Osteocyte (in vitro differentiated cells): ENCODE measurements around the gene RETNLB. TPM values are rescaled to one million over a fixed set of nuclear protein-coding genes. Genes with fewer than 3 reads are reported as not detected.

ENCODE experiments used
- DNase-seq: peaks from one replicate; pipeline ENCODE4 v3.0.0; 2021; ENCODE audit warnings: mixed read lengths; ENCODE audit not compliant: unreplicated experiment; ENCODE audit errors: extremely low spot score
- H3K27ac Mint-ChIP-seq: one replicate; pipeline ENCODE4 v1.8.0; 2021; ENCODE audit warnings: mild to moderate bottlenecking, mixed read lengths; ENCODE audit not compliant: unreplicated experiment
- H3K27me3 Mint-ChIP-seq: one replicate; pipeline ENCODE4 v1.8.0; 2021; ENCODE audit warnings: mixed read lengths; ENCODE audit not compliant: unreplicated experiment
- H3K36me3 Mint-ChIP-seq: one replicate; pipeline ENCODE4 v1.8.0; 2021; ENCODE audit warnings: mixed read lengths; ENCODE audit not compliant: unreplicated experiment
- H3K4me1 Mint-ChIP-seq: one replicate; pipeline ENCODE4 v1.8.0; 2021; ENCODE audit warnings: mixed read lengths; ENCODE audit not compliant: unreplicated experiment
- H3K4me3 Mint-ChIP-seq: one replicate; pipeline ENCODE4 v1.8.0; 2021; ENCODE audit warnings: mild to moderate bottlenecking, moderate library complexity, mixed read lengths; ENCODE audit not compliant: unreplicated experiment
- H3K9me3 Mint-ChIP-seq: one replicate; pipeline ENCODE4 v1.8.0; 2021; ENCODE audit warnings: mixed read lengths; ENCODE audit not compliant: unreplicated experiment
- total RNA-seq: library from RNA; stranded (reverse); gene quantifications from 2 replicates; pipeline ENCODE4 v1.2.1, GENCODE V29; 2021
- TF ChIP-seq, protein P1 (sequence below): fragments of 200-600 bp; sonication (generic); IDR thresholded peaks from 2 replicates; pipeline ENCODE4 v1.5.0; 2021; ENCODE audit warnings: antibody characterized with exemption, mild to moderate bottlenecking, moderate library complexity

Gene RETNLB
- total RNA-seq, 1 donor from 2014 or later: not detected

DNA sequence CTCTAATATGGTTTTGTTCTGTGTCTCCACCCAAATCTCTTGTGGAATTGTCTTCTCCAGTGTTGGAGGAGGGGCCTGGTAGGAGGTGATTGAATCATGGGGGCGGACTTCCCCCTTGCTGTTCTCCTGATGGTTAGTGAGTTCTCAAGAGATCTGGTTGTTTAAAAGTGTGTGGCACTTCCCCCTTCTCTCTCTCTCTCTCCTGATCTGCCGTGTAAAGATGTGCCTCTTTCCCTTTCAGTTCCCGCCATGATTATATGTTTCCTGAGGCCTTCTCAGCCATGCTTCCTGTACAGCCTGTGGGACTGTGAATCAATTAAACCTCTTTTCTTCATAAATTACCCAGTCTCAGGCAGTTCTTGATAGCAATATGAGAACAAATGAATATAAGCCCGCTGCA lies 33.1 kb downstream of the RETNLB start:
- no peaks in the 10 kb centered on the region for H3K4me1 Mint-ChIP-seq
- H3K4me3 Mint-ChIP-seq: no peak overlapping the region
- TF ChIP-seq, protein P1, sequence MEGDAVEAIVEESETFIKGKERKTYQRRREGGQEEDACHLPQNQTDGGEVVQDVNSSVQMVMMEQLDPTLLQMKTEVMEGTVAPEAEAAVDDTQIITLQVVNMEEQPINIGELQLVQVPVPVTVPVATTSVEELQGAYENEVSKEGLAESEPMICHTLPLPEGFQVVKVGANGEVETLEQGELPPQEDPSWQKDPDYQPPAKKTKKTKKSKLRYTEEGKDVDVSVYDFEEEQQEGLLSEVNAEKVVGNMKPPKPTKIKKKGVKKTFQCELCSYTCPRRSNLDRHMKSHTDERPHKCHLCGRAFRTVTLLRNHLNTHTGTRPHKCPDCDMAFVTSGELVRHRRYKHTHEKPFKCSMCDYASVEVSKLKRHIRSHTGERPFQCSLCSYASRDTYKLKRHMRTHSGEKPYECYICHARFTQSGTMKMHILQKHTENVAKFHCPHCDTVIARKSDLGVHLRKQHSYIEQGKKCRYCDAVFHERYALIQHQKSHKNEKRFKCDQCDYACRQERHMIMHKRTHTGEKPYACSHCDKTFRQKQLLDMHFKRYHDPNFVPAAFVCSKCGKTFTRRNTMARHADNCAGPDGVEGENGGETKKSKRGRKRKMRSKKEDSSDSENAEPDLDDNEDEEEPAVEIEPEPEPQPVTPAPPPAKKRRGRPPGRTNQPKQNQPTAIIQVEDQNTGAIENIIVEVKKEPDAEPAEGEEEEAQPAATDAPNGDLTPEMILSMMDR: no peak
- H3K27me3 Mint-ChIP-seq: peaks cover 5% of the 10 kb centered on the region
- H3K9me3 Mint-ChIP-seq: no peaks in the 10 kb centered on the region
- H3K36me3 Mint-ChIP-seq: no peaks in the 10 kb centered on the region
- H3K27ac Mint-ChIP-seq: no peak overlapping the region
- DNase-seq: no peak

DNA sequence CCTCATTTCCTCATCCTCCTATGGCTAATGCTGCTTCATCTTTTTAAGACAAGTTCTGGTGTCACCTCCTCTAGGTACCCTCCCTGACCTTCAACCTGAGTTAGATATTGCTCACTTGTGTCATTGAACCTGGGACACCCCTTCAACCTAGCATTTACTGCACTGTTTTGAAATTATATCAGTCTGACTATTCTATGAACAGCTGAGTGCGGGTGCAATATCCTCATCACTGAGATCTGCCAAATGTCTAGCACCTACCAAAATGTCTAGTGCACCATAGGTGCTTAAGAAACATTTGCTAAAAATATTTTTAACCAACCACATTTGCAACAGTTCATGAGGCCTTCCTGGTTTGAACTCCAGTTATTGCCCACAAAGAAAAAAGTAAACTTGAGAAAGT lies 34.5 kb downstream of the RETNLB start:
- no peak for DNase-seq

DNA sequence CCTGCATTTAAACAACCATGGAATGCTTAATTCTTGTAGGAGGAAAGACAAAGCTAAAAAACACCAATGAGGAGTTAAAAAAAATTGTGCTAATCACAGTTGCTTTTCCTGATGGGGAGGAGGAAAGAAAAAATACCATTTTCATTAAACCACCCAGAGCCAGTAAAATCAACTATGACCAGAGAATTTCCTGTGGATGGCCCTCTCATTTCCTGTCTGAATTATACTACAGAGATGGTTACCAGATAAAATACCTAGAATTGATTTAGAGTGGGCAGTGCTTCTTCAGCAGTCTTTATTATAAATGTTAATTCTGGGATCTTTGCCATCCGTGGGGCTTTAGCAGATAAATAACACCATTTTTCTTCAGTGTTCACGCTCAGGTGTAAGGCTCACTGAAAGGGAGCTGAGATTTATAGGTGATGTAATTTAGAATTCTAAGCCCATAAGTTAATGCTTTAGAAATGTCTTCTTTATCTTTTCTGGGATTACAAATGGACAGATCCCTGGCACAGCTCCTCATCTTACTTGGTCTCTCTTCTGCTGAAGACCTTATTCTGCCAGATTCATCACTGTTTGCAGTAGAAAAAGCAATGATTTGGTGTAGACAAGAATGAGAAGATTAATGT lies 37.9 kb downstream of the RETNLB start:
- no peaks in the 10 kb centered on the region for H3K9me3 Mint-ChIP-seq
- DNase-seq: no peak
- H3K36me3 Mint-ChIP-seq: no peaks in the 10 kb centered on the region
- no peak overlapping the region for H3K27ac Mint-ChIP-seq
- TF ChIP-seq, protein P1: no peak
- H3K4me1 Mint-ChIP-seq: no peaks in the 10 kb centered on the region
- peaks cover 2% of the 10 kb centered on the region for H3K27me3 Mint-ChIP-seq
- H3K4me3 Mint-ChIP-seq: no peak overlapping the region

More for the DNA sequence above, 34.5 kb downstream of the RETNLB start:
- no peak overlapping the region for H3K27ac Mint-ChIP-seq
- TF ChIP-seq, protein P1: no peak
- no peak overlapping the region for H3K4me3 Mint-ChIP-seq
- no peaks in the 10 kb centered on the region for H3K9me3 Mint-ChIP-seq
- no peaks in the 10 kb centered on the region for H3K36me3 Mint-ChIP-seq
- H3K4me1 Mint-ChIP-seq: no peaks in the 10 kb centered on the region
- peaks cover 5% of the 10 kb centered on the region for H3K27me3 Mint-ChIP-seq

DNA sequence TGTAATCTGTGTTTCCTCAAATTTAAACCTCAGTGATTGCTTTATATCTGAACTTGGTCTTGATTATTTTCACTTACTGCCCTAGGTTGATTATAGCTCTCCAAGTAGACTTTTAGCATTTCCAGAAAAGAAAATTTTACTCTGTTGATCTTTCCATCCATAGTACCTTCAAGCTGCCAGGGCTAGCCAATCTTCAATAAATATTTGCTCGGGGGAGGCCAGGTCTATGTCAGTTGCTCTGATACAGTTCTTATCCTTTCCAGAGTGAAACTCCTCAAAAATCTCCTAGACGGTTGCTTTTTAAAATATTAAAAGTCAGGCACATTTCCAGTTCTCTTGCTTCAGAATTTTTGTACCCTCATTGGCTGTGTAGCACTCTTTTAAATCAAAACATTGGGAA lies 38.8 kb downstream of the RETNLB start:
- Mint-ChIP-seq H3K4me3 (no peak overlapping the region), H3K4me1 (no peaks in the 10 kb centered on the region), H3K27ac (no peak overlapping the region), H3K9me3 (no peaks in the 10 kb centered on the region), H3K27me3 (peaks cover 2% of the 10 kb centered on the region), H3K36me3 (no peaks in the 10 kb centered on the region)
- TF ChIP-seq, protein P1: no peak
- no peak for DNase-seq

DNA sequence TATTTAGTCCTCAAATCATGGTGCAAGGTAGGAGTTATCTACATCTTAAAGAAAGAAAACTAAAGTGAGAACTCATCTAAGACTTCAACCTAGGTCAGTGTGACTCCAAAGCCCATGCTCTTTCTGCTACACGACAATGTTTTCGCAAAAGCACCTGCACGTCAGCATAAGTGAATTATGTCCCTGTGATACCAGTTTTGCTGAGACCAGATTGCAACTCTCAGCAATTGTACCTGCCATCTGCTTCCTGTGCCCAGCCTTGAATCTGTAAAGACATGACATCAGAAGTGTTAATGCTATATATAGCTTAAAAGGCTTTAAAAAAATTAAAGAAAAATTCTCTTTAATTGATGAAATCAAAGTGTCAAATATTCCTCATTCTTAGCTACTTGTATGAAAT lies 43.4 kb downstream of the RETNLB start:
- peaks cover 9% of the 10 kb centered on the region for H3K27me3 Mint-ChIP-seq
- H3K9me3 Mint-ChIP-seq: no peaks in the 10 kb centered on the region
- TF ChIP-seq, protein P1: no peak
- no peaks in the 10 kb centered on the region for H3K4me1 Mint-ChIP-seq
- DNase-seq: no peak
- no peak overlapping the region for H3K4me3 Mint-ChIP-seq
- H3K36me3 Mint-ChIP-seq: no peaks in the 10 kb centered on the region
- no peak overlapping the region for H3K27ac Mint-ChIP-seq
